Neural cell (in vitro differentiated cells): ENCODE data around the gene FBLN7. TPM values are rescaled to one million over a fixed set of nuclear protein-coding genes. Genes with fewer than 3 reads are reported as not detected.

Experiments used
- H2AFZ ChIP-seq: fragments of 200-600, 300-800 bp; sonication (generic), shearing (Covaris generic); 2 replicates; pipeline ENCODE4 v1.6.0; 2014; ENCODE audit warnings: low read depth, mild to moderate bottlenecking, antibody characterized with exemption, low read length, moderate library complexity
- H3F3A ChIP-seq: fragments of 200-600 bp; shearing (Covaris generic); 2 replicates; pipeline ENCODE4 v1.6.1; 2016; ENCODE audit warnings: mild to moderate bottlenecking, moderate library complexity, mixed read lengths, antibody characterized with exemption, low read length; ENCODE audit not compliant: insufficient read depth, poor library complexity, severe bottlenecking
- H3K27ac ChIP-seq: fragments of 200-600, 300-800 bp; sonication (generic), shearing (Covaris generic); 2 replicates; pipeline ENCODE4 v1.5.1; 2014; ENCODE audit warnings: mild to moderate bottlenecking, low read length, moderate library complexity
- H3K27me3 ChIP-seq: fragments of 300-800, 200-600 bp; sonication (generic), shearing (Covaris generic); 2 replicates; pipeline ENCODE4 v1.6.0; 2014; ENCODE audit warnings: mild to moderate bottlenecking, low read depth, low read length, moderate library complexity; ENCODE audit not compliant: insufficient read depth
- H3K36me3 ChIP-seq: fragments of 300-800, 200-600 bp; sonication (generic), shearing (Covaris generic); 2 replicates; pipeline ENCODE4 v1.5.1; 2014; ENCODE audit warnings: mild to moderate bottlenecking, antibody characterized with exemption, low read length, moderate library complexity; ENCODE audit not compliant: insufficient read depth
- H3K4me2 ChIP-seq: fragments of 300-800, 200-600 bp; sonication (generic), shearing (Covaris generic); 2 replicates; pipeline ENCODE4 v1.6.0; 2014; ENCODE audit warnings: mild to moderate bottlenecking, low read length
- H3K4me3 ChIP-seq: fragments of 300-800, 200-600 bp; sonication (generic), shearing (Covaris generic); 2 replicates; pipeline ENCODE4 v1.5.1; 2014; ENCODE audit warnings: mild to moderate bottlenecking, low read length, moderate library complexity
- H3K79me2 ChIP-seq: fragments of 200-600 bp; shearing (Covaris generic); replicated peaks from 2 replicates; pipeline ENCODE4 v1.6.0; 2014; ENCODE audit warnings: mild to moderate bottlenecking, low read length, moderate library complexity; ENCODE audit not compliant: insufficient read depth
- H3K9ac ChIP-seq: fragments of 300-800, 200-600 bp; sonication (generic), shearing (Covaris generic); 2 replicates; pipeline ENCODE4 v1.6.1; 2016; ENCODE audit warnings: mild to moderate bottlenecking, low read length, mixed read lengths
- H3K9me2 ChIP-seq: fragments of 200-600 bp; shearing (Covaris generic); 2 replicates; pipeline ENCODE4 v1.6.1; 2016; ENCODE audit warnings: mild to moderate bottlenecking, low read length, mixed read lengths; ENCODE audit not compliant: insufficient read depth
- H3K9me3 ChIP-seq: fragments of 200-600, 300-800 bp; sonication (generic), shearing (Covaris generic); 2 replicates; pipeline ENCODE4 v1.6.1; 2016; ENCODE audit warnings: mild to moderate bottlenecking, mixed run types, low read length, moderate library complexity, mixed read lengths
- H4K20me1 ChIP-seq: fragments of 200-600 bp; shearing (Covaris generic); 2 replicates; pipeline ENCODE4 v1.6.1; 2016; ENCODE audit warnings: mild to moderate bottlenecking, mixed run types; ENCODE audit not compliant: insufficient read depth
- EP300 ChIP-seq: fragments of 450-650 bp; conservative IDR thresholded peaks from 2 replicates; pipeline ENCODE4 v1.6.1; 2014; ENCODE audit warnings: antibody characterized with exemption, mild to moderate bottlenecking, moderate library complexity; ENCODE audit not compliant: poor library complexity, severe bottlenecking
- EZH2 ChIP-seq: fragments of 200-600, 300-800 bp; shearing (Covaris generic), sonication (generic); IDR thresholded peaks from 2 replicates; pipeline ENCODE4 v1.6.1; 2014; ENCODE audit warnings: antibody characterized with exemption, low read length, borderline replicate concordance, mild to moderate bottlenecking; ENCODE audit not compliant: insufficient read depth, poor library complexity, severe bottlenecking
- MXI1 ChIP-seq: fragments of 450-650 bp; conservative IDR thresholded peaks from 2 replicates; pipeline ENCODE4 v1.6.1; 2014; ENCODE audit warnings: antibody characterized with exemption, mild to moderate bottlenecking; ENCODE audit not compliant: poor library complexity, severe bottlenecking
- POLR2AphosphoS5 ChIP-seq: IDR thresholded peaks from 2 replicates; pipeline ENCODE4 v1.6.1; 2012
- RAD21 ChIP-seq: fragments of 450-650 bp; conservative IDR thresholded peaks from 2 replicates; pipeline ENCODE4 v1.6.1; 2014; ENCODE audit warnings: antibody characterized with exemption, mild to moderate bottlenecking, moderate library complexity
- REST ChIP-seq: IDR thresholded peaks from 2 replicates; pipeline ENCODE4 v1.6.1; 2012; ENCODE audit warnings: borderline replicate concordance
- SMC3 ChIP-seq: fragments of 450-650 bp; conservative IDR thresholded peaks from 2 replicates; pipeline ENCODE4 v1.6.1; 2014; ENCODE audit warnings: antibody characterized with exemption, mild to moderate bottlenecking, moderate library complexity; ENCODE audit not compliant: poor library complexity
- TAF1 ChIP-seq: IDR thresholded peaks from 2 replicates; pipeline ENCODE4 v1.6.1; 2012; ENCODE audit warnings: low read depth
- polyA plus RNA-seq: library from polyadenylated mRNA; depleted of rRNA; stranded (reverse); fragments of >200 nt; gene quantifications from 2 replicates; pipeline ENCODE4 v1.2.3, GENCODE V29; 2014
- TF ChIP-seq, protein P1 (sequence below): fragments of 450-650 bp; IDR thresholded peaks from 2 replicates; pipeline ENCODE4 v1.5.1; 2014; ENCODE audit warnings: antibody characterized with exemption, mild to moderate bottlenecking, moderate library complexity; ENCODE audit not compliant: poor library complexity, severe bottlenecking

Gene FBLN7
- polyA plus RNA-seq, 1 donor from 2014 or later, result not detected

GRCh38 chr2:112185131-112185530 lies 46.9 kb downstream of the FBLN7 start:
- no peak overlapping the region for H3K4me3 ChIP-seq
- H3K9ac ChIP-seq, result no peak overlapping the region
- no peaks in the 10 kb centered on the region for H3K9me3 ChIP-seq
- no peak overlapping the region for H3K4me2 ChIP-seq
- H3F3A ChIP-seq, result no peaks in the 10 kb centered on the region
- H3K27me3 ChIP-seq, result no peaks in the 10 kb centered on the region
- TF ChIP-seq POLR2AphosphoS5 (no peak), MXI1 (no peak), RAD21 (no peak), TAF1 (no peak), REST (no peak), EZH2 (no peak), SMC3 (no peak), EP300 (no peak)
- TF ChIP-seq, protein P1, sequence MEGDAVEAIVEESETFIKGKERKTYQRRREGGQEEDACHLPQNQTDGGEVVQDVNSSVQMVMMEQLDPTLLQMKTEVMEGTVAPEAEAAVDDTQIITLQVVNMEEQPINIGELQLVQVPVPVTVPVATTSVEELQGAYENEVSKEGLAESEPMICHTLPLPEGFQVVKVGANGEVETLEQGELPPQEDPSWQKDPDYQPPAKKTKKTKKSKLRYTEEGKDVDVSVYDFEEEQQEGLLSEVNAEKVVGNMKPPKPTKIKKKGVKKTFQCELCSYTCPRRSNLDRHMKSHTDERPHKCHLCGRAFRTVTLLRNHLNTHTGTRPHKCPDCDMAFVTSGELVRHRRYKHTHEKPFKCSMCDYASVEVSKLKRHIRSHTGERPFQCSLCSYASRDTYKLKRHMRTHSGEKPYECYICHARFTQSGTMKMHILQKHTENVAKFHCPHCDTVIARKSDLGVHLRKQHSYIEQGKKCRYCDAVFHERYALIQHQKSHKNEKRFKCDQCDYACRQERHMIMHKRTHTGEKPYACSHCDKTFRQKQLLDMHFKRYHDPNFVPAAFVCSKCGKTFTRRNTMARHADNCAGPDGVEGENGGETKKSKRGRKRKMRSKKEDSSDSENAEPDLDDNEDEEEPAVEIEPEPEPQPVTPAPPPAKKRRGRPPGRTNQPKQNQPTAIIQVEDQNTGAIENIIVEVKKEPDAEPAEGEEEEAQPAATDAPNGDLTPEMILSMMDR, result no peak
- H3K36me3 ChIP-seq, result no peaks in the 10 kb centered on the region
- no peak overlapping the region for H2AFZ ChIP-seq
- H3K27ac ChIP-seq, result no peak overlapping the region
- no peaks in the 10 kb centered on the region for H4K20me1 ChIP-seq
- no peaks in the 10 kb centered on the region for H3K9me2 ChIP-seq
- no peaks in the 10 kb centered on the region for H3K79me2 ChIP-seq

DNA sequence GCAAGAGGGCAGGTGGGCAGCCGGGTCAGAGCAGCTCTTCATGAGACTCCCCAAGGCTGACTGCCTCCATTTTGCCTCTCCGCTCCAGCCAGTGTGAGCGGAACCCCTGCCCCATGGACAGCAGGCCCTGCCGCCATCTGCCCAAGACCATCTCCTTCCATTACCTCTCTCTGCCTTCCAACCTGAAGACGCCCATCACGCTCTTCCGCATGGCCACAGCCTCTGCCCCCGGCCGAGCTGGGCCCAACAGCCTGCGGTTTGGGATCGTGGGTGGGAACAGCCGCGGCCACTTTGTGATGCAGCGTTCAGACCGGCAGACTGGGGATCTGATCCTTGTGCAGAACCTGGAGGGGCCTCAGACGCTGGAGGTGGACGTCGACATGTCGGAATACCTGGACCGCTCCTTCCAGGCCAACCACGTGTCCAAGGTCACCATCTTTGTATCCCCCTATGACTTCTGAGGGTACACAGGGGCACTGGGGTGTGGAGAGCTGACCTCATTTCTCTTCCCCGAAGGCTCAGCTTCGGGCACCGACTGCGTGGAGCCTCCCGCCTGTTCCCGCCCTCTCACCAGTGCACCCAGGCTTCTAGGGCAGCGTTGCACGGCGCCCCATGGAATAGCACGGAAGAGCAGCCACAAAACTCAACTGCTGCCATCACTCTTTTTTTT lies 49.0 kb downstream of the FBLN7 start:
- Histone ChIP-seq H3K9me3 (no peaks in the 10 kb centered on the region), H3K27ac (no peak overlapping the region), H3K27me3 (no peaks in the 10 kb centered on the region), H3K4me2 (no peak overlapping the region), H3K4me3 (no peak overlapping the region), H3F3A (no peaks in the 10 kb centered on the region), H3K9me2 (no peaks in the 10 kb centered on the region), H3K36me3 (no peaks in the 10 kb centered on the region), H3K79me2 (no peaks in the 10 kb centered on the region), H3K9ac (no peak overlapping the region), H4K20me1 (no peaks in the 10 kb centered on the region), H2AFZ (no peak overlapping the region)
- TF ChIP-seq RAD21 (no peak), SMC3 (no peak), POLR2AphosphoS5 (no peak), EP300 (no peak), REST (no peak), MXI1 (no peak), EZH2 (no peak), TAF1 (no peak)
- TF ChIP-seq, protein P1, result no peak
